Adrenal gland (tissue), 12 donors: ENCODE data around the gene BANF2. TPM values are rescaled to one million over a fixed set of nuclear protein-coding genes. Genes with fewer than 3 reads are reported as not detected.
A peak's percentile ranks its signal among the peaks of the same experiment; 100 is the strongest.

ENCODE experiments used
- DNase-seq, 7 donors: peaks; one replicate each; pipeline ENCODE4 v3.0.0-alpha.2; 2019 to 2020
- H3K27ac ChIP-seq, 5 donors: fragments of 200-600 bp; sonication (generic) in 4 of 5; 1 replicate in 3 of 5; 2 replicates in 2 of 5; pipeline versions ENCODE4 v1.5.1 to v1.8.0; 2016 to 2020; ENCODE audit warnings: mild to moderate bottlenecking in 1 of 5
- H3K27me3 ChIP-seq: fragments of 200-600 bp; 2 replicates; pipeline ENCODE4 v1.8.0; 2021
- H3K36me3 ChIP-seq, 2 donors: fragments of 200-600 bp; replicated peaks in 1 of 2; 1 replicate in 1 of 2; 2 replicates in 1 of 2; pipeline versions ENCODE4 v1.5.1 to v1.8.0; 2018 to 2022
- H3K4me1 ChIP-seq, 2 donors: fragments of 200-600 bp; replicated peaks in 1 of 2; 1 replicate in 1 of 2; 2 replicates in 1 of 2; pipeline versions ENCODE4 v1.5.1 to v1.8.0; 2018 to 2021
- H3K4me3 ChIP-seq, 4 donors: fragments of 200-600 bp; sonication (generic) in 3 of 4; one replicate each; pipeline ENCODE4 v1.5.1; 2016 to 2018
- H3K9me3 ChIP-seq, 3 donors: fragments of 200-600 bp; sonication (generic) in 1 of 3; replicated peaks in 1 of 3; 1 replicate in 2 of 3; 2 replicates in 1 of 3; pipeline versions ENCODE4 v1.5.1 to v1.8.0; 2016 to 2021
- CTCF ChIP-seq, 6 experiments: fragments of 450-650 bp in 4 of 6; fragments of 200-600 bp in 2 of 6; sonication (generic) in 1 of 6; IDR thresholded peaks; 1 replicate in 5 of 6; 2 replicates in 1 of 6; pipeline versions ENCODE4 v1.5.1 to v1.8.0; 2016 to 2021; ENCODE audit warnings: antibody characterized with exemption in 6 of 6, mild to moderate bottlenecking in 2 of 6, moderate library complexity in 1 of 6
- POLR2A ChIP-seq, 2 donors: fragments of 450-650 bp; IDR thresholded peaks; one replicate each; pipeline ENCODE4 v1.6.1; 2017; ENCODE audit warnings: antibody characterized with exemption in 2 of 2, mild to moderate bottlenecking in 2 of 2, moderate library complexity in 1 of 2
- WGBS, 4 donors: extraction: QIAGEN DNeasy Blood & Tissue Kit in 2 of 4; methylation state at CpG; one replicate each; pipeline versions ENCODE4 v1.1.5 to v1.1.7; 2013 to 2017; 5-methylcytosine and 5-hydroxymethylcytosine counted together
- intact Hi-C, 2 donors: fragments of 100-400 bp; cut with DNase I; formaldehyde crosslinking; loops; one replicate each; pipeline versions ENCODE4 v1.14.1 to v1.15.0; 2022 to 2023
- polyA plus RNA-seq, 3 donors: library from polyadenylated mRNA; stranded (reverse); fragments of 200-250 nt in 2 of 3; fragments of 350-450 nt in 1 of 3; fragmentation: Illumina TruSeq in 1 of 3; extraction: RNeasy Lipid Tissue Mini Kit (QIAGEN cat#74804) in 1 of 3; gene quantifications; one replicate each; pipeline ENCODE4 v1.2.3, GENCODE V29; 2013 to 2014
- total RNA-seq, 9 donors: library from RNA; depleted of rRNA in 4 of 9; stranded (reverse); fragments of >200 nt in 4 of 9; fragments of 120-200 nt in 1 of 9; fragmentation: NEBNext Ultra II Directional in 1 of 9; extraction: Animal tissue kit (Norgen Biotek cat#: 25700) in 1 of 9; gene quantifications; one replicate each; pipeline versions ENCODE4 v1.1.0 to v1.2.4, GENCODE V29; 2013 to 2023
- donor health status: healthy with polysubstance abuse.
- donor health status: Bipolar disorder and iron deficiency.
- donor health status: DM: yes; HTN: yes; CAD: no.
- donor health status: DM: no; HTN: no; CAD: no.
- donor health status: DM: no; HTN: no; CAD: no.
- donor health status: DM: yes; HTN: yes; CAD: no.

The BANF2 gene
- total and polyA plus RNA-seq, 12 donors = not detected

GRCh38 chr20:17676942-17677341, 22.8 kb upstream of the BANF2 start:
- H3K4me3 ChIP-seq = no peak overlapping the region
- H3K4me1 ChIP-seq = peaks cover 17 to 59% of the 10 kb centered on the region in 2 donors
- intact Hi-C loops = loop anchor here in 1 of 2 donors (10.0 kb wide), 1 partner anchor 318 kb away; no protein-coding TSS in a partner anchor
- 81 to 90% (median 84%) methylated on average over 2 of the region's 2 CpGs for WGBS, 4 donors
- H3K27me3 ChIP-seq = no peaks in the 10 kb centered on the region
- peaks cover 0 to 15% of the 10 kb centered on the region in 2 donors for H3K36me3 ChIP-seq
- H3K9me3 ChIP-seq = no peaks in the 10 kb centered on the region
- TF ChIP-seq POLR2A (IDR thresholded peaks at IDR 0.05) (peak in 1 of 2 donors; percentile 45), CTCF (IDR thresholded peaks at IDR 0.05) (no peak)
- H3K27ac ChIP-seq = peak overlapping the region; percentile 14 to 52 (median 43)
- DNase-seq = peak in 3 of 7 donors; percentile 41 to 55 (median 49)

- Histone ChIP-seq H3K27ac (peak overlapping the region in 1 of 5 donors; percentile 16), H3K4me3 (no peak overlapping the region), H3K4me1 (peaks cover 17 to 56% of the 10 kb centered on the region in 2 donors), H3K27me3 (no peaks in the 10 kb centered on the region), H3K9me3 (no peaks in the 10 kb centered on the region), H3K36me3 (peaks cover 0 to 15% of the 10 kb centered on the region in 2 donors)
- TF ChIP-seq CTCF (IDR thresholded peaks at IDR 0.05) (no peak), POLR2A (IDR thresholded peaks at IDR 0.05) (no peak)
- WGBS, 4 donors = 83 to 100% (median 93%) methylated on average over 2 of the region's 2 CpGs
- intact Hi-C loops = loop anchor here in 1 of 2 donors (10.0 kb wide), 1 partner anchor 317 kb away; no protein-coding TSS in a partner anchor
- peak in 1 of 7 donors; percentile 18 for DNase-seq
Measured at GRCh38 chr20:17678295-17678694, 21.5 kb upstream of the BANF2 start.

- no peaks in the 10 kb centered on the region for H3K27me3 ChIP-seq
- peak in 1 of 7 donors; percentile 43 for DNase-seq
- no peak overlapping the region for H3K4me3 ChIP-seq
- peaks cover 17 to 52% of the 10 kb centered on the region in 2 donors for H3K4me1 ChIP-seq
- H3K9me3 ChIP-seq = no peaks in the 10 kb centered on the region
- peak overlapping the region in 2 of 5 donors; percentile 95 to 100 for H3K27ac ChIP-seq
- 89 to 97% (median 94%) methylated on average over 3 of the region's 3 CpGs for WGBS, 4 donors
- peaks cover 0 to 15% of the 10 kb centered on the region in 2 donors for H3K36me3 ChIP-seq
- intact Hi-C loops = loop anchor here in 1 of 2 donors (10.0 kb wide), 1 partner anchor 316 kb away; no protein-coding TSS in a partner anchor
- TF ChIP-seq CTCF (IDR thresholded peaks at IDR 0.05) (no peak), POLR2A (IDR thresholded peaks at IDR 0.05) (no peak)
Measured at GRCh38 chr20:17678886-17679285, 20.9 kb upstream of the BANF2 start.

GRCh38 chr20:17679941-17680835, 19.6 kb upstream of the BANF2 start:
- DNase-seq = peak; percentile 48 to 87 (median 75)
- TF ChIP-seq CTCF (IDR thresholded peaks at IDR 0.05) (no peak), POLR2A (IDR thresholded peaks at IDR 0.05) (peak in 1 of 2 donors; percentile 29)

More at GRCh38 chr20:17679941-17680835, 19.6 kb upstream of the BANF2 start:
- H3K36me3 ChIP-seq = peaks cover 0 to 15% of the 10 kb centered on the region in 2 donors
- peak overlapping the region; percentile 74 to 100 (median 95) for H3K27ac ChIP-seq
- H3K4me3 ChIP-seq = peak overlapping the region in 2 of 4 donors; percentile 27 to 93
- WGBS, 4 donors = 14 to 29% (median 17%) methylated on average over 13 to 27 of the region's 27 CpGs
- H3K9me3 ChIP-seq = no peaks in the 10 kb centered on the region
- no peaks in the 10 kb centered on the region for H3K27me3 ChIP-seq
- intact Hi-C loops = loop anchor here (5.0 to 10.0 kb wide), 2 partner anchors 217 to 315 kb away; no protein-coding TSS in a partner anchor
- peaks cover 17 to 39% of the 10 kb centered on the region in 2 donors for H3K4me1 ChIP-seq
